ENCODE results near the gene PLA2G1B. TPM values are rescaled to one million over a fixed set of nuclear protein-coding genes. Genes with fewer than 3 reads are reported as not detected.

The PLA2G1B gene
- total RNA-seq, 1 donor from 2014 or later: not detected

GRCh38 chr12:120363274-120363855 is 35.8 kb upstream of the PLA2G1B start:
- peak overlapping the region; percentile 28 for H3K27ac Mint-ChIP-seq (ENCODE audit: unreplicated experiment)
- no peak for DNase-seq (ENCODE audit: low spot score)
- peaks cover 19% of the 10 kb centered on the region for H3K36me3 Mint-ChIP-seq (ENCODE audit: low read depth, unreplicated experiment)
- no peak overlapping the region for H3K4me3 Mint-ChIP-seq (ENCODE audit: unreplicated experiment)
- peaks cover 29% of the 10 kb centered on the region for H3K27me3 Mint-ChIP-seq (ENCODE audit: unreplicated experiment)
- H3K4me1 Mint-ChIP-seq (ENCODE audit: unreplicated experiment): peaks cover 40% of the 10 kb centered on the region
- TF ChIP-seq CTCF (IDR thresholded peaks at IDR 0.05; ENCODE audit: unreplicated experiment): no peak
- no peaks in the 10 kb centered on the region for H3K9me3 Mint-ChIP-seq (ENCODE audit: unreplicated experiment)

GRCh38 chr12:120362516-120363273 is 35.1 kb upstream of the PLA2G1B start:
- Mint-ChIP-seq H3K4me3 (ENCODE audit: unreplicated experiment) (peak overlapping the region; percentile 44), H3K9me3 (ENCODE audit: unreplicated experiment) (no peaks in the 10 kb centered on the region), H3K4me1 (ENCODE audit: unreplicated experiment) (peaks cover 47% of the 10 kb centered on the region), H3K27ac (ENCODE audit: unreplicated experiment) (peak overlapping the region; percentile 96), H3K27me3 (ENCODE audit: unreplicated experiment) (peaks cover 31% of the 10 kb centered on the region), H3K36me3 (ENCODE audit: low read depth, unreplicated experiment) (peaks cover 26% of the 10 kb centered on the region)
- DNase-seq (ENCODE audit: low spot score): no peak
- TF ChIP-seq CTCF (IDR thresholded peaks at IDR 0.05; ENCODE audit: unreplicated experiment): no peak

- peak overlapping the region; percentile 96 for H3K27ac Mint-ChIP-seq (ENCODE audit: unreplicated experiment)
- TF ChIP-seq CTCF (IDR thresholded peaks at IDR 0.05; ENCODE audit: unreplicated experiment): no peak
- peak overlapping the region; percentile 44 for H3K4me3 Mint-ChIP-seq (ENCODE audit: unreplicated experiment)
- H3K9me3 Mint-ChIP-seq (ENCODE audit: unreplicated experiment): no peaks in the 10 kb centered on the region
- H3K36me3 Mint-ChIP-seq (ENCODE audit: low read depth, unreplicated experiment): peaks cover 23% of the 10 kb centered on the region
- H3K27me3 Mint-ChIP-seq (ENCODE audit: unreplicated experiment): peaks cover 26% of the 10 kb centered on the region
- peaks cover 42% of the 10 kb centered on the region for H3K4me1 Mint-ChIP-seq (ENCODE audit: unreplicated experiment)
- DNase-seq (ENCODE audit: low spot score): peak; percentile 81
Measured at GRCh38 chr12:120361506-120362208, 34.1 kb upstream of the PLA2G1B start.

- peak overlapping the region; percentile 62 for H3K27ac Mint-ChIP-seq (ENCODE audit: unreplicated experiment)
- H3K9me3 Mint-ChIP-seq (ENCODE audit: unreplicated experiment): no peaks in the 10 kb centered on the region
- H3K4me3 Mint-ChIP-seq (ENCODE audit: unreplicated experiment): no peak overlapping the region
- DNase-seq (ENCODE audit: low spot score): no peak
- no peak for TF ChIP-seq CTCF (IDR thresholded peaks at IDR 0.05; ENCODE audit: unreplicated experiment)
- peaks cover 39% of the 10 kb centered on the region for H3K4me1 Mint-ChIP-seq (ENCODE audit: unreplicated experiment)
- H3K36me3 Mint-ChIP-seq (ENCODE audit: low read depth, unreplicated experiment): peaks cover 18% of the 10 kb centered on the region
- peaks cover 23% of the 10 kb centered on the region for H3K27me3 Mint-ChIP-seq (ENCODE audit: unreplicated experiment)
Measured at GRCh38 chr12:120359128-120359527, 31.5 kb upstream of the PLA2G1B start.

Data from endothelial cell (in vitro differentiated cells).